Activated T-cell treated with anti-CD3 and anti-CD28 coated beads for 24 hours (primary cell): ENCODE results near the gene FBLN1.

ENCODE experiments used
- DNase-seq: peaks from one replicate; pipeline ENCODE4 v3.0.0-alpha.2; 2020; ENCODE audit warnings: low read depth

FBLN1 gene

GRCh38 chr22:45571089-45571488 lies 68.4 kb downstream of the FBLN1 start:
- DNase-seq: no peak

- DNase-seq: no peak
These were observed 69.8 kb downstream of the FBLN1 start for GRCh38 chr22:45572444-45572843.

GRCh38 chr22:45574069-45574703 lies 71.5 kb downstream of the FBLN1 start:
- no peak for DNase-seq

- no peak for DNase-seq
These were observed 72.5 kb downstream of the FBLN1 start for GRCh38 chr22:45575173-45575572.

GRCh38 chr22:45575607-45576272 lies 73.1 kb downstream of the FBLN1 start:
- DNase-seq: no peak

GRCh38 chr22:45576273-45576625 lies 73.6 kb downstream of the FBLN1 start:
- no peak for DNase-seq

GRCh38 chr22:45576730-45577464 lies 74.2 kb downstream of the FBLN1 start:
- no peak for DNase-seq

GRCh38 chr22:45577746-45578523 lies 75.3 kb downstream of the FBLN1 start:
- DNase-seq: peak; percentile 65

GRCh38 chr22:45578524-45579147 lies 76.0 kb downstream of the FBLN1 start:
- DNase-seq: no peak

GRCh38 chr22:45579306-45579705 lies 76.6 kb downstream of the FBLN1 start:
- no peak for DNase-seq

- DNase-seq: no peak
These were observed 77.4 kb downstream of the FBLN1 start for GRCh38 chr22:45579806-45580725.

GRCh38 chr22:45580726-45581381 lies 78.2 kb downstream of the FBLN1 start:
- no peak for DNase-seq

- DNase-seq: no peak
These were observed 78.9 kb downstream of the FBLN1 start for GRCh38 chr22:45581549-45582080.

- DNase-seq: no peak
These were observed 79.7 kb downstream of the FBLN1 start for GRCh38 chr22:45582236-45582954.

GRCh38 chr22:45582955-45583320 lies 80.3 kb downstream of the FBLN1 start:
- no peak for DNase-seq

GRCh38 chr22:45583504-45583903 lies 80.8 kb downstream of the FBLN1 start:
- no peak for DNase-seq

- no peak for DNase-seq
These were observed 81.5 kb downstream of the FBLN1 start for GRCh38 chr22:45584121-45584570.

- no peak for DNase-seq
These were observed 82.1 kb downstream of the FBLN1 start for GRCh38 chr22:45584621-45585436.

- DNase-seq: no peak
These were observed 82.7 kb downstream of the FBLN1 start for GRCh38 chr22:45585437-45585755.
